MM.1S (cell line): ENCODE data around the gene CD82.

ENCODE experiments used
- CTCF ChIP-seq: fragments of 300-600 bp; sonication (generic); IDR thresholded peaks from 2 replicates; pipeline ENCODE4 v1.5.1; 2016; ENCODE audit warnings: antibody characterized with exemption, low read length, mixed read lengths
- EZH2 ChIP-seq: fragments of 300-600 bp; sonication (generic); optimal IDR thresholded peaks from 2 replicates; pipeline ENCODE3; 2017; ENCODE audit warnings: low read depth, mild to moderate bottlenecking, antibody characterized with exemption, low read length, mixed read lengths
- EZH2phosphoT487 ChIP-seq: fragments of 300-600 bp; sonication (generic); IDR thresholded peaks from 2 replicates; pipeline ENCODE4 v1.6.1; 2018; ENCODE audit warnings: antibody characterized with exemption, low read length

GRCh38 chr11:44634401-44635281, 69.2 kb downstream of the CD82 start:
- TF ChIP-seq CTCF, result no peak
- no peak for TF ChIP-seq EZH2
- no peak for TF ChIP-seq EZH2phosphoT487
